Measurements from ENCODE around the gene DNER. TPM values are rescaled to one million over a fixed set of nuclear protein-coding genes. Genes with fewer than 3 reads are reported as not detected.

Gene DNER
- total and polyA plus RNA-seq, 2 experiments from 2014 or later: 0.39 to 0.65 TPM

DNA sequence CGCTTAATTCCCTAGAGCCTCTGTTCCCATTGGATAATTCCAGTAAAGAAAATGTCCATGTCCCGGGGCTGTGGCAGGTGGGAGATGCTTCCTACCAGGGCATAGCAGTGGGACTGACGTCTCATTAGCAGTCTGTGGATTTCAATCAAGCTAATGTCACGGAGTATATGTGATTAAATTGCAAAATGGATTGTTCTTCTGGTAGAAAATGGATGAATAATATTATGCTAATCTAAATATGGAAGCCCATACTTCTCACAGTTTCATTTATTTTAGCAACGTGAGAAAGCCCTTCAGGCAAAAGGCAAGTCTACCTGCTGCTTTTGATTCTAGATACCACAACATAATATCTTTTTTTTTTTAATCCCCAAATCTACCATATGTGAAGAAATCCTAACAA, 185.5 kb downstream of the DNER start:
- Histone ChIP-seq H3K79me2 (ENCODE audit: insufficient read depth) (no peaks in the 10 kb centered on the region), H3K9me3 (ENCODE audit: low read depth) (no peaks in the 10 kb centered on the region), H3K27me3 (replicated peaks; ENCODE audit: insufficient read depth) (no peaks in the 10 kb centered on the region), H3K4me3 (no peak overlapping the region), H3K36me3 (ENCODE audit: low read depth) (no peaks in the 10 kb centered on the region), H3F3A (ENCODE audit: insufficient read depth) (no peaks in the 10 kb centered on the region), H2AFZ (no peak overlapping the region), H3K27ac (no peak overlapping the region), H3K9me2 (ENCODE audit: insufficient read depth) (no peaks in the 10 kb centered on the region), H3K4me2 (ENCODE audit: unreplicated experiment) (no peak overlapping the region), H3K9ac (no peak overlapping the region), H3K4me1 (ENCODE audit: insufficient read depth) (no peaks in the 10 kb centered on the region), H4K20me1 (ENCODE audit: insufficient read depth) (no peaks in the 10 kb centered on the region)
- in situ Hi-C loops (cut with MboI): no loop called here
- TF ChIP-seq EZH2 (IDR thresholded peaks at IDR 0.05; ENCODE audit: insufficient read depth, poor library complexity, severe bottlenecking) (no peak), EZH2phosphoT487 (IDR thresholded peaks at IDR 0.05; ENCODE audit: insufficient read depth, low read depth) (no peak)
- no peak for DNase-seq
- 48 to 49% methylated on average over 5 of the region's 5 CpGs for WGBS, 2 experiments (ENCODE audit: low coverage in 1 of 2, low lambda C conversion rate in 2 of 2, missing lambda C conversion rate in 2 of 2)

DNA sequence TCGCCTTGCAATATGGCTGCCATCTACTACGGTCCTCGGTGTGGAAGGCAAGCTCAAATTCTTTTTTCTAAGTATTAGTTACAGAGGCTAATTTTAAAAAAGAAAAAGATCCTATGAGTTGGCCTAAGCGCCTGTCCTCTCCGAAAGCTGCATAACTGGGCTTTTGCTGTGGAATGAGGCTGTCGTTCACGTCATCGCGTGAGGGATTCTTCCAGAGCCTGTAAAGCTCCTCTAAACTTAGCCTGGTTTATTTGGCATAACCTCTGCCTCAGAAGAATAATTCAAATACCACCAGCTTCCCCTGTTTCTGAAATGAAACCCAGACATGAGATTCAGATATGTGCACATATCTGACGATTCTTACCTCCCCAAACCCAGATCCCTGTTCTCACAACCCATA, 187.4 kb downstream of the DNER start:
- WGBS, 2 experiments (ENCODE audit: low coverage in 1 of 2, low lambda C conversion rate in 2 of 2, missing lambda C conversion rate in 2 of 2): 77 to 79% methylated on average over 10 of the region's 10 CpGs

DNA sequence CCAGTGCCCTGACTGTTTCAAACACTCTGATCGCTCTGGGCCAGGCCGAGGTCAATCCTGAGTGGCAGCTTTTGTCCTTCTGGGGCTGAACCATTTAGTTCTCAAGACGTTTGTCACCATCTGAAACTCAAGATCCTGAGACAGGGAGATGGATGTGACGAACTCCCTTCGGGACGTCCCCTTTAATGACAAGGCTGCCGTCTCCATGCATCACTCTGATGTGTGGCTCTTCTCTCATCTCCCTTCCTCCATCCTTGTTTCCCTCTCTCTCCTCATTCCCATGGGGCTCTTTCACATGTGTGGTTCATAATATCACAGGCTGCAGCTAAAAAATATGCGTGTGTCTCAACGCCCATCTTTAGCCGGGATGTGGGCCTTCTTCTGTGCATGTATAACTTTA, 189.6 kb downstream of the DNER start:
- no peaks in the 10 kb centered on the region for H3K9me2 ChIP-seq (ENCODE audit: insufficient read depth)
- no peak overlapping the region for H3K4me3 ChIP-seq
- no peak overlapping the region for H3K4me2 ChIP-seq (ENCODE audit: unreplicated experiment)
- H4K20me1 ChIP-seq (ENCODE audit: insufficient read depth): no peaks in the 10 kb centered on the region
- H3K4me1 ChIP-seq (ENCODE audit: insufficient read depth): no peaks in the 10 kb centered on the region
- H3K79me2 ChIP-seq (ENCODE audit: insufficient read depth): no peaks in the 10 kb centered on the region
- H3K27me3 ChIP-seq (replicated peaks; ENCODE audit: insufficient read depth): peaks cover 6% of the 10 kb centered on the region
- no peaks in the 10 kb centered on the region for H3K36me3 ChIP-seq (ENCODE audit: low read depth)
- H2AFZ ChIP-seq: no peak overlapping the region
- H3K9me3 ChIP-seq (ENCODE audit: low read depth): no peaks in the 10 kb centered on the region
- 74 to 78% methylated on average over 10 of the region's 10 CpGs for WGBS, 2 experiments (ENCODE audit: low coverage in 1 of 2, low lambda C conversion rate in 2 of 2, missing lambda C conversion rate in 2 of 2)
- H3F3A ChIP-seq (ENCODE audit: insufficient read depth): no peaks in the 10 kb centered on the region
- DNase-seq: no peak
- in situ Hi-C loops (cut with MboI): no loop called here
- no peak for TF ChIP-seq EZH2phosphoT487 (IDR thresholded peaks at IDR 0.05; ENCODE audit: insufficient read depth, low read depth)
- TF ChIP-seq EZH2 (IDR thresholded peaks at IDR 0.05; ENCODE audit: insufficient read depth, poor library complexity, severe bottlenecking): no peak
- no peak overlapping the region for H3K9ac ChIP-seq
- no peak overlapping the region for H3K27ac ChIP-seq

More for the DNA sequence above, 187.4 kb downstream of the DNER start:
- Histone ChIP-seq H3K36me3 (ENCODE audit: low read depth) (no peaks in the 10 kb centered on the region), H4K20me1 (ENCODE audit: insufficient read depth) (no peaks in the 10 kb centered on the region), H2AFZ (no peak overlapping the region), H3K27ac (no peak overlapping the region), H3K9me2 (ENCODE audit: insufficient read depth) (no peaks in the 10 kb centered on the region), H3K4me1 (ENCODE audit: insufficient read depth) (no peaks in the 10 kb centered on the region), H3K9me3 (ENCODE audit: low read depth) (no peaks in the 10 kb centered on the region), H3K9ac (no peak overlapping the region), H3K4me2 (ENCODE audit: unreplicated experiment) (no peak overlapping the region), H3K27me3 (replicated peaks; ENCODE audit: insufficient read depth) (peaks cover 6% of the 10 kb centered on the region; the same call in 1 of the 2 replicates), H3K4me3 (no peak overlapping the region), H3K79me2 (ENCODE audit: insufficient read depth) (no peaks in the 10 kb centered on the region), H3F3A (ENCODE audit: insufficient read depth) (no peaks in the 10 kb centered on the region)
- in situ Hi-C loops (cut with MboI): no loop called here
- no peak for DNase-seq
- TF ChIP-seq EZH2phosphoT487 (IDR thresholded peaks at IDR 0.05; ENCODE audit: insufficient read depth, low read depth) (no peak), EZH2 (IDR thresholded peaks at IDR 0.05; ENCODE audit: insufficient read depth, poor library complexity, severe bottlenecking) (no peak)

DNA sequence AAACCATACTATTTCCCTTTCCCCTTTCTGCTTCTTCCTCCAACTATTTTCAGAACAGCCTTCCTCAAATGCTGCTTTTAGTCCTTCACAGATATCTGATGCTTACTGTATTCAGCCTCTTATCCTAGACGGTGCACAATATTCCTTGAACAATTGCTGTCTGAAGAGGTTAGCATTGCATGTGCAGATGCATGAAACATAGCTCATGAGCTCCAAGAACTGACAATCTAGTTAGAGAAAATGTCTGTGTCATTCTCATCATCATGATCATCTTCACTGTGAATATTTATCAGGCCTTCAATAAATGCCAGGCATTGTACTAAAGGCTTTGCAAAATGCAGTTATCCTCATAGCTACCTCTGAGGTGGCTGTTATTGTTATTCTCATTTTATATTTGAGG, 190.7 kb downstream of the DNER start:
- Histone ChIP-seq H3K9ac (no peak overlapping the region), H4K20me1 (ENCODE audit: insufficient read depth) (no peaks in the 10 kb centered on the region), H3K4me3 (no peak overlapping the region), H3K4me1 (ENCODE audit: insufficient read depth) (no peaks in the 10 kb centered on the region), H3F3A (ENCODE audit: insufficient read depth) (no peaks in the 10 kb centered on the region), H3K9me3 (ENCODE audit: low read depth) (no peaks in the 10 kb centered on the region), H3K79me2 (ENCODE audit: insufficient read depth) (no peaks in the 10 kb centered on the region), H3K9me2 (ENCODE audit: insufficient read depth) (no peaks in the 10 kb centered on the region), H3K36me3 (ENCODE audit: low read depth) (no peaks in the 10 kb centered on the region), H3K4me2 (ENCODE audit: unreplicated experiment) (no peak overlapping the region), H2AFZ (no peak overlapping the region), H3K27me3 (replicated peaks; ENCODE audit: insufficient read depth) (peaks cover 6% of the 10 kb centered on the region), H3K27ac (no peak overlapping the region)
- in situ Hi-C loops (cut with MboI): no loop called here
- DNase-seq: no peak
- WGBS, 2 experiments (ENCODE audit: low coverage in 1 of 2, low lambda C conversion rate in 2 of 2, missing lambda C conversion rate in 2 of 2): 83 to 92% methylated on average over 1 of the region's 1 CpG
- no peak for TF ChIP-seq EZH2phosphoT487 (IDR thresholded peaks at IDR 0.05; ENCODE audit: insufficient read depth, low read depth)
- no peak for TF ChIP-seq EZH2 (IDR thresholded peaks at IDR 0.05; ENCODE audit: insufficient read depth, poor library complexity, severe bottlenecking)

DNA sequence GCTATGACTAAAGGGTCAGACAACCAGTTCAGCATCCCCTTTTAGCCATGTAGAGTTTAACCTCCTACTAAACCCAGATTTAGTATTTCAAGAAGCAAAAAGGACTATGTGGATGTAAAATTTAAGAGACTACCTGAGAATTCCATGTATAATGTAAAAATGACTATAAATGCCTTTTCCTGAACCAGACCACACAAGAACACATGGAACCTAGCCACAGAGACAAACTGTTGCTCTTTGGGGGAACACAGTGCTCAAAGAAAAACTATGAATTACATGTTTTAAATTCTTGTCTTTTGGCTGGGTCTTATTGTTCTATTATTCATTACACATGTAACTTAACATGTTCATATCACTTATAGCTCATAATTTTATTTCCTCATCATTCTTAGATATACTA, 192.8 kb downstream of the DNER start:
- H3K36me3 ChIP-seq (ENCODE audit: low read depth): no peaks in the 10 kb centered on the region
- peaks cover 6% of the 10 kb centered on the region for H3K27me3 ChIP-seq (replicated peaks; ENCODE audit: insufficient read depth)
- no peaks in the 10 kb centered on the region for H3K9me3 ChIP-seq (ENCODE audit: low read depth)
- no peak overlapping the region for H3K4me2 ChIP-seq (ENCODE audit: unreplicated experiment)
- no peak overlapping the region for H3K27ac ChIP-seq
- no peaks in the 10 kb centered on the region for H3K79me2 ChIP-seq (ENCODE audit: insufficient read depth)
- H3F3A ChIP-seq (ENCODE audit: insufficient read depth): no peaks in the 10 kb centered on the region
- no peak for DNase-seq
- no peak overlapping the region for H3K9ac ChIP-seq
- in situ Hi-C loops (cut with MboI): no loop called here
- H3K4me3 ChIP-seq: no peak overlapping the region
- no peaks in the 10 kb centered on the region for H3K4me1 ChIP-seq (ENCODE audit: insufficient read depth)
- H4K20me1 ChIP-seq (ENCODE audit: insufficient read depth): no peaks in the 10 kb centered on the region
- TF ChIP-seq EZH2phosphoT487 (IDR thresholded peaks at IDR 0.05; ENCODE audit: insufficient read depth, low read depth) (no peak), EZH2 (IDR thresholded peaks at IDR 0.05; ENCODE audit: insufficient read depth, poor library complexity, severe bottlenecking) (no peak)
- H2AFZ ChIP-seq: no peak overlapping the region
- H3K9me2 ChIP-seq (ENCODE audit: insufficient read depth): no peaks in the 10 kb centered on the region

Data from GM23248 (cell line).